ENCODE measurements around the gene CXXC5.

CXXC5 gene

GRCh38 chr5:139651853-139652787 is 4.0 kb downstream of the CXXC5 start:
- no peak for FAIRE-seq

DNA sequence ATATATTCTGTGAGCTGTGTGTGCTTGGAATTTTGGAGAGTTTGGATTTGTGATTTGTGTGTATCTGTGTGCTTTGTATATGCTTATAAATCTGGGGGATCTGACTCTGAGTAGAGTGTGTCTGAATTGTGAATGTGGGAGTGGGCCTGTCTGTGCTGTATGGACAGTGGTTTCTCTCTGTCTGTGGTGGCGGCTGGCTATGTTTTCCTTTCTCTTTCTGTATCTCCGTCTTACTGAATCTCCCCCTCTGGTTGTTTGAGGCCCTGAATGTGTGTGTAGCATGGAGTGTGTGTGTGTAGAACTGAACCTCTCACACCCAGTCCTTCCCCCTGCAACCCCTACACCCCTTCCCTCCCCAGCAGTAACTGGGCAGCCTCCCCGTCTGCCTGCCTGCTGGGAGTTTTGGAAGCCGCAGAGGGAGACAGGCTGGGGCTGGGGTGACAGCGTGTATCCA is 4.7 kb downstream of the CXXC5 start:
- no peak for FAIRE-seq

DNA sequence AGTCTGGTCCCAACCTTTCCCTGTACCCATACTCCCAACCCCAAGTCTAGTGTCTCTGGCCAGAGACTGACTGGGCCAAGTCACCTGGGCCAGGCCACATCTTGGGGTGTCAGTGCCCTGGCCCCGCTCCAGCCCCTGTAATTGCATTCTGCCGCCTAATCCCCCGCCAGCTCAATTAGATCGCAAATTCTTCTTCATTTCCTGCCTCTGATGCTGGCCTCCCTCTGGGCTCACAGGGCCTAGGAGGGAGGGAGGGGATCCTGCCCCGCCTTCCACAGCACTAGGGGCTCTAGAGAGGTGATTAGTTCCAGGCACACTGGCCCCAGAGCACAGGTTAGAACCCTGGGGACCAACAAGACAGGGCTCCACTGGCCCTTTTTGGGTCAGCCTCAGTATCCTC is 5.5 kb downstream of the CXXC5 start:
- no peak for FAIRE-seq

- FAIRE-seq: no peak
Observed at GRCh38 chr5:139654464-139654863, 6.3 kb downstream of the CXXC5 start.

- no peak for FAIRE-seq
Observed at GRCh38 chr5:139654871-139655491, 6.8 kb downstream of the CXXC5 start.

- no peak for FAIRE-seq
Observed at GRCh38 chr5:139655727-139656271, 7.7 kb downstream of the CXXC5 start.

DNA sequence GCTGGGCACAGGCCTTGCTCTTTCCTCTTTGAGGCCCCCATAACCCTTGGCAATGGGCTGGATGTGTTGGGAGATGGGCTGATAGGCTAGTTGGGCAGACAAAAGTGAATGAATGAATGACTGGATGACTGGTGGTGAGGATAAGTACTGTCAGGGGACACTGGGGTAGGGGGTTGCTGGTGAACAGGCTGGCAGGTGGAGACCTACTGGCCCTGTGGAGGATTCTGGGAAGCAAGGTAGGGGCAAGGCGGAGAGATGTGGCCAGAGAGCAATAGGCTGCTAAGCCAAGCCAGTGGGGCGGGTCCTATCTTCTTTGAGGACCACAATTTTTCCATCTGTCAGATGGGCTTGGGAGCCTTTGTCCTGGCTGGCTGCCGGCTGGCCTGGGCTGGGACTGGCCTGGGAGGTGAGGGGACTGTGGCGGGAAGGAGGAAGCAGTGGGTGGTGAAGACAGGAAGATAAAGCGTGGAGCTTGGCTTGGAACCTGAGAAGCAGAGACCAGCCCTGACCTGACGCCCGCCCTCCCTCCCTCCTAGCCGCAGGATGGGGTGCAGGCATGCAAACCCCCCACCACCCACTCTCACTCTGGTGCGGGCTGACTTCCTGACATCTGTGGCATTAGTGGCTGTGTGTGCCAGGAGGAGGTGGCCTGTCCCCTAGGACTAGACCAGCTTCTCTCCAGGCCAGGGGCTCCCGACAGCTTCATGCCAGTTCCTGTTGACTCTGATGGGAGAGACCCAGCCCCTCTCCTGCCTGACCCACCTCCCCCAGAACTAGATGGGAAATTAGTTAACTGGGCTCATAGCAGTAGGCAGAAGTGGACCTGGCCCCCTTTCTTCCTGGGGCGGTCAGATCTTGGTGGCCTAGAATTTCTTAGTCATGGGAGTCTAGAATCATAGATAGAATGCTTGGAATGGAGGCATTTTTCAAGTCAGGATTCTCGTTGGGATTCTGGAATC is 9.5 kb downstream of the CXXC5 start:
- FAIRE-seq: no peak

GRCh38 chr5:139658501-139658927 is 10.4 kb downstream of the CXXC5 start:
- no peak for FAIRE-seq

DNA sequence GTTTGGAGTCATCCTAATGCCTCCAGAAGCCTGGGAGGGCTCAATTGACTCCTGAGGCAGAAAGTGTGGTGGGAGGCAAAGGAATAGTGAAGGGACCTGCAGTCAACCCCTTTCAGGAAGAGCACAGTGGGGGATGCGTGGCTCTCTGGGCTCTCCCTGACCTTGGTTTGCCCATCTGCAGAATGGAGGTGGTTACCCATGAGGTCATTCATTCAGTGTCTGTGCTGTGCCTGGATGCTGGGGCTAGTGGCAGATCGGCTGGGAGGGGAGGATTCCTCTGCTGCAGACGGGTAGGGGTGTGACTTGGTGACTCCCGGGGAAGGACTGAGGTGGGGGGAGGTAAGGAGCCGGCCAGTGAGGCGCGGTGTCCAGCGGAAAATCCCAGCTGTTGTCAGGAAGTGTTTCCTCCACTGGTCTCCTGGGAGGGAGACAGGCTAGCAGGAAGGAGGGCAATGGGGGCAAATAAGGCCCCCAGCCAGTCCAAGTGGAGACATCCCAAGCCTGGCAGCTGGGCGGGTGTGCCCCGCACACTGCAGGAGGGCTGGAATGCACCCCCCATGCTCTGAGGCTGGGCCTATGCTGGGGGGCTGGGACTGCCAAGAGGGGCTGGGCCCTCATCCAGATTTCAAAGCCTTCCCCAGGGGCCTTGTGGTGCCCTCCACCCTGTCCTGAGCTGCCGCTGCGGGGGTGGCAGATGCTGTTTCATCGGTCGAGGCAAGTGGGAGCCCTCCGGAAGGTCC is 10.9 kb downstream of the CXXC5 start:
- no peak for FAIRE-seq

DNA sequence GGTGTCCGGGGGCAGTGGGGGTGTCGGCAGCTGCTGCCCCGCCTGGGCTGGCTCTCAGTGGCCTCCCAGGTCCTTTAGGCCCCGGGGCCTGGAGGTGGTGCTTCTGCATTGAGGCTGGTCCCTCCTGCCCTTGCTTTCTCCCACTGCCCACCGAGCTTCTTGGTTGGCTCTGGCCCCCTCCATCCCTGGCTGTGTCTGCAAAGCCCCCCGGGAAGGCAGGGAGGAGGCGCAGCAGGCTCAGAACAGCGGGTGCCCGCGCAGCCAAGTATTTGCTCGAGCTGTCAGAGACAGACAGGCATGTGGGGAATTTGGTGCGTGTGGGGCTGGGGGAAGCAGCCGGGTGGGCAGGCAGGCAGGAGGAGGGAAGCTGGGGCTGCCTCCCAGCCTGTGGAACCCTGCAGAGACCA is 11.5 kb downstream of the CXXC5 start:
- no peak for FAIRE-seq

DNA sequence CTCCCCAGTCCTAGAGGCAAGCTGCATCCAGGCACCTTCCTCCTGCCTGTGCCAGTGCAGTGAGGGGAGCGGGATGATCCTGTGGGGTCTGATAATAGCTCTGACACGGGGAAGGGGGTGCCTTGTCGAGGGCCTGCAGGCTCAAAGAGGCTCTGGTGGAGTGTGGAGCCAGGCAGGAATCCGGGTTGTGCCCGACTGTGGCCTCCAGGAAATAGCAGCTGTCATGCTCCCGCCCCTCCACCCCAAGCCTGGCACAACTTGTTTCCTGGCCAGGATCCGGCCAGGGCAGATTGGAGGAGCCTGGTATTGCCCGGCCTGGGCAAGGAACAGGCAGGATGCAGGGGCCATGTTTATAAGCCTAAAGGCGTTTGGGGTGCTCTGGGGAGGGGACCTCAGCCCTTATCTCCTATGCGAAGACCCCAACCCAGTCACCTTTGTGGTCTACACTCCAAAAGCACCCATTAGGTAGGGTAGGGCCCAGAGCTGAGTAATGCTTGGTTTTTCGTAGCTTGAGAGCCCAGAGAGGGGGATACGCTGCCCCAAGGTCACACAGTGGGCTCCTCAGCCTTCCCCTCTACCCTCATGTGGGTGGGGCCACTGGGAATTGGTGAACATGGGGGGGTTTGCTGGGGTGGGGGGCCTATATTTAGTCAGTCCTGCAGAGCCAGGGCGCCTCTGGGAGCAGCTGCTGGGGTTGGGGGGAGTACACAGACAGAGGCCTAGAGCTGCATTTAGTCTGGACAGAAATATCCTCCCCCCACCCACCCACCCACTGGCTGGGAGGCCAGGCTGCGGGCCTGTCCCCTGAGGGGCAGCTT is 12.2 kb downstream of the CXXC5 start:
- FAIRE-seq: no peak

GRCh38 chr5:139660923-139661814 is 13.0 kb downstream of the CXXC5 start:
- no peak for FAIRE-seq

DNA sequence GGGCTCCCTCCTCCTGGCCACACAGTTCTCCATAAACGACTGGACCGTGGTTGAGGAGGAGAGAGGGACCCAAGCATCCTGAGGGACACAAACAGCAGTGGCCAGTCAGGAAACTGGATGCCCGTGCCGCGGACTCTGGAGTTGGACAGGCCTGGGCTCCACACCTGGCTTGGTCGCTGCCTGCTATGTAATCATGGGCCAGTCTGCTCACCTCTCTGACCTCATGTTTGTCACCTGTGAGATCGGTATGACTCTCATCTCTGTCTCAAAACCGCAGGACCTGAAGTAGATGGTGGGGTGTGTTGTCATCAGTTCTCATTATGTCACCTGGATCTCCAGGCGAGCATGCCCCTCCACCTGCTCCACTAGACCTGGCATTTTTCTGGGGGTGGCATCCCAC is 14.5 kb downstream of the CXXC5 start:
- no peak for FAIRE-seq

- no peak for FAIRE-seq
Observed at GRCh38 chr5:139663207-139664085, 15.3 kb downstream of the CXXC5 start.

GRCh38 chr5:139664086-139664693 is 16.0 kb downstream of the CXXC5 start:
- no peak for FAIRE-seq

DNA sequence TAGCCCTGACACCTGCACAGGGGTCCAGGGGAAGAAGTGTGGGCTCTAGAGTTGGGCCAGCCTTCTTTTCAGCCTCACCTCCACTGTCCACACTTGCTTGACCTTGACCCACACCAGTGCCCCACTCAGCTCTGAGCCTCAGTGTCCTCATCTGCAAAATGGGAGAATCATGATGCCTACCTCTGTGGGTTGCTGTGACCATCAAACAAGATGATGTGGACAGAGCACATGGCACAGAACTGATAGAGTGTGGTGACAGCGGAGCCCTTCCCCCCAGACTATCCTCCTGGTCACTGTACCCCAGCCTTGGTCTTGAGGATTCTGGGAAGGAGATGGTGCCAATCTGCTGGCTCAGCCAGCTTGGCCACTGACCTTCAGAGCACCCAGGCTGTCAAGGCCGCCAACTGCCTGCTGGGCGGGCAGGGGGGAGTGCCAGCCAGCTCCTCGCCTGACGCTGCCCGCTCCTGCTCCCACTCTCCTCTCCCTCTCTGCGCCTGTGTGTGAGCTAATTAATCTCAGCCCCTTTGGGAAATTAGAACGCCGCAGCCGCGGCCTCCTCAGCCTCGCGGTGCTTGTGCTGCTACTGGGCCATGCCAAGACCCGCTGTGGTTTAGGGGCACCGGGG is 16.7 kb downstream of the CXXC5 start:
- no peak for FAIRE-seq

DNA sequence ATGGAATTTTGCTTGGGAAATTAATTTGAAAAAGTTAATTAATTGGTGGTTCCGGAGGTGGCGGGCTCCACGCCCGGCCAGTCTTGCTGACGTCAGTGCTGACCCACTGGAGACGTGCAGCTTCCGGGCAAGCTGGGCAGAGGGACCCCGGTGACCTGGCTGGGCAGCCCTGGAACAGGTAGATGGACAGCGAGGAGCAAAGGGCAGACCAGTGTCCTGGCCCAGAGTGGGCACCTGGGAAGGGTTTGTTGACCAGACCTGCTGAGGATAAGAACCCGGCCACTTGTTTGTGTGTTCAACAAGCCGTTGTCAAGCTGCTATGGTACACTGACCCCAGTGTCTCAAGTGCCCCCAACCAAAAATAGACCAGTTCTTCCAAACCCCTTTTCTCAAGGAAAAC is 17.5 kb downstream of the CXXC5 start:
- FAIRE-seq: no peak

DNA sequence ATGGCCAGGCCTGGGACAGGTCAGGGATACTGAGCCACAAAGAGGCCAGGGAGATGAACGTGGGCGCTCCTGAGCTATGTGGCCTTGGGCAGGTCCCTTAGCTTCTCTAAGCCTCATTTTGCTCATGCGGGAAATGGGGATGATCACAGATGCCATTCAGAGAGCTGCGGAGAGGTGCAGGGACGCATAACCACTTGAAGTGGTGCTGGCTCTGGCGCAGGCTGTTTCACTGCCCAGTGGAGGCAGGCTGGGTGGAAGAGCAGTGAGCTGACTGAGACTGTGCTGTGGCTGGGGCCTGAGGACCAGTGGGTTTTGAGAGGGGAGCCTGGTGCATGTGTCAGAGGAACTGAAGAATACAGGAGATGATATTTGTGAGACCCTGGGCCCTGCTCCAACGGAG is 18.4 kb downstream of the CXXC5 start:
- FAIRE-seq: no peak
